Measurements from ENCODE around the gene GJA4.

GRCh38 chr1:34777519-34778321 is 15.1 kb upstream of the GJA4 start:
- no peak for TF ChIP-seq CTCF (IDR thresholded peaks at IDR 0.05)
- no peak for TF ChIP-seq EZH2 (IDR thresholded peaks at IDR 0.05; ENCODE audit: borderline replicate concordance, insufficient read depth, low read depth, low read length, poor library complexity, severe bottlenecking)

Data from B cell (primary cell).